AML-193 (cell line): ENCODE results near the gene KSR1.

ENCODE experiments used
- DNase-seq, 2 experiments: peaks; one replicate each; lab custom pipeline; 2025; lab: John Stamatoyannopoulos, UW

The KSR1 gene

GRCh38 chr17:27473748-27474609 lies 17.7 kb downstream of the KSR1 start:
- DNase-seq: peak; percentile 71 to 79

GRCh38 chr17:27475070-27475673 lies 18.9 kb downstream of the KSR1 start:
- DNase-seq: no peak

GRCh38 chr17:27475981-27476895 lies 20.0 kb downstream of the KSR1 start:
- DNase-seq: no peak

GRCh38 chr17:27477050-27477888 lies 21.0 kb downstream of the KSR1 start:
- no peak for DNase-seq

- DNase-seq: no peak
These were observed 21.9 kb downstream of the KSR1 start for GRCh38 chr17:27477971-27478684.

- no peak for DNase-seq
These were observed 22.8 kb downstream of the KSR1 start for GRCh38 chr17:27478901-27479538.

- DNase-seq: no peak
These were observed 23.6 kb downstream of the KSR1 start for GRCh38 chr17:27479838-27480237.

GRCh38 chr17:27480699-27481098 lies 24.5 kb downstream of the KSR1 start:
- DNase-seq: no peak

- DNase-seq: peak in 1 of 2 experiments; percentile 2
These were observed 25.1 kb downstream of the KSR1 start for GRCh38 chr17:27481327-27481726.

GRCh38 chr17:27485125-27485524 lies 28.9 kb downstream of the KSR1 start:
- DNase-seq: no peak

- no peak for DNase-seq
These were observed 29.7 kb downstream of the KSR1 start for GRCh38 chr17:27485716-27486495.

GRCh38 chr17:27486741-27487140 lies 30.5 kb downstream of the KSR1 start:
- DNase-seq: no peak

- peak; percentile 58 to 65 for DNase-seq
These were observed 32.0 kb downstream of the KSR1 start for GRCh38 chr17:27488231-27488630.

GRCh38 chr17:27489045-27489715 lies 32.9 kb downstream of the KSR1 start:
- DNase-seq: peak; percentile 53 to 55

GRCh38 chr17:27490391-27490790 lies 34.1 kb downstream of the KSR1 start:
- DNase-seq: no peak

- no peak for DNase-seq
These were observed 35.5 kb downstream of the KSR1 start for GRCh38 chr17:27491713-27492190.

GRCh38 chr17:27492470-27492869 lies 36.2 kb downstream of the KSR1 start:
- no peak for DNase-seq

GRCh38 chr17:27493088-27493487 lies 36.8 kb downstream of the KSR1 start:
- DNase-seq: no peak
